ENCODE measurements around the gene CHN1. TPM values are rescaled to one million over a fixed set of nuclear protein-coding genes. Genes with fewer than 3 reads are reported as not detected.

CHN1 gene
- total RNA-seq, 2 experiments from 2014 or later, result 0.11 to 0.50 TPM

DNA sequence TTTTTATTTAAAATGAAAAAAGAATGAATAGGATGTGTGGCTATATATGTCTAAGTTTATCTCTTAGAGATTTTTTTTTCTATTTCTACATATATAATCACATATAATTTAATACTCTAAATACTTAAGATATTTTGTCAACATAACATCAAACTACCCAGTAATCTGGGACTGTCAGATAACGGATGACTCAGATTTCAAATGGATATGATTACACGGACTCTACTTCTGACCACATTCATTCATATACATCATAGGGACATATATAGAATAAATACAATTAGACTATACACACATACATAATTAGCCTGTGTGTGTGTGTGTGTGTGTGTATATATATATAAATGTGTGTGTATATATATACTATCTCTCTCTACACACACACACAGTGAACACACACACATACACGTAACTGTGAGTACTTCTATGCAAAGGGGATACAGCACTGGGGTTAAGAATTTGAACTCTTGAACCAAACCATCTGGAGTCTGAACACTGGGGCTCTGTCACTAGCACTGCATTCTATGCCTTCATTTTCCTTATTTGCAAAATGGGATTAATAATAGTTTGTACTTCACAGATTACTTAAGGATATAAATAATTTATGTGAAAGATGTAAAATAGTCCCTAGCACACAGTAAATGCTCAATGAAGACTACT, 59.5 kb downstream of the CHN1 start:
- Mint-ChIP-seq H3K27me3 (ENCODE audit: low read depth) (peaks cover 1% of the 10 kb centered on the region), H3K36me3 (ENCODE audit: low read depth) (no peaks in the 10 kb centered on the region), H3K4me3 (no peak overlapping the region), H3K9me3 (ENCODE audit: insufficient read depth) (no peaks in the 10 kb centered on the region), H3K27ac (no peak overlapping the region), H3K4me1 (ENCODE audit: low read depth) (no peaks in the 10 kb centered on the region)
- ChIA-PET POLR2A (no interaction called here), CTCF (no interaction called here)
- no peak for DNase-seq
- ATAC-seq, result no peak

DNA sequence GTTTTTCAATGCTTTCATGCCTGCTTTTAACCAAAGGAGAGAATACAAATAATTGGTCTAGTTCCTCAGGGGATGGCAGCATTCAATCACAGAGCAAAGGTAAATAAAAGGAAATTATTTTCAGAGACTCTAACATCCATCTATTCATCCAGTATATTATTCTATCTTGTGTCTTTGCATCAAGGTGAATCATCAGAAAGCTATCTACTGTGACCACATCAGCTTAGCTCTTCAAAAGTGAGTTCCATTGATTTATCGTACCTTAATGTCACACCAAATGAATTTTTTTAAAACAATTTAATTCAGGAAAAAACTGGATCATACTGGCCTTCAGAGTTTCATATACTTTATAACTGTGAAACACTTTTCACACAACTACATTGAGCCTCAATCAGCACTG, 66.1 kb downstream of the CHN1 start:
- no peak for DNase-seq
- H3K4me3 Mint-ChIP-seq, result no peak overlapping the region
- ChIA-PET POLR2A (no interaction called here), CTCF (interaction anchor here (1.9 kb wide), 1 partner anchor 9 kb away, joined by 4 read pairs; no protein-coding TSS in a partner anchor)
- H3K27ac Mint-ChIP-seq, result no peak overlapping the region
- no peak for ATAC-seq
- H3K9me3 Mint-ChIP-seq (ENCODE audit: insufficient read depth), result no peaks in the 10 kb centered on the region
- peaks cover 1% of the 10 kb centered on the region for H3K27me3 Mint-ChIP-seq (ENCODE audit: low read depth)
- H3K4me1 Mint-ChIP-seq (ENCODE audit: low read depth), result no peaks in the 10 kb centered on the region
- no peaks in the 10 kb centered on the region for H3K36me3 Mint-ChIP-seq (ENCODE audit: low read depth)

DNA sequence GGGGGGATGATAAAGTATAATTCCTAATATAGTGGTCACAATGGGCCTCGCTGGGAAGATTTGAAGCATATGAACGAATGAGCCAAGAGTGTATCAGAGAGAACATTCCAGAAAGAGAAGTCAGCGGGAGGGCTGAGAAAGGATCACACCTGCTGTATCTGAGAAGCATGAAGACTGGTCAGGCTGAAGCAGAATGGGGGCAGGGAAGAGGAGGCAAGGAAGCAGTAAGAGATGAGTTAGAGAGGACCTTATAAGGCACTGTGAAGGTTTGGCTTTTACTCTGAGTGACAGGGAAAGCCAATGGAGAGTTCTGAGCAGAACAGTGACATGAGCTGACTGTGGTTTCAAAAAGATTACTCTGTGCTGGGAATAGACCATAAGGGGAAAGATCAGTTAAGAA, 73.5 kb downstream of the CHN1 start:
- DNase-seq, result no peak
- H3K4me3 Mint-ChIP-seq, result no peak overlapping the region
- H3K9me3 Mint-ChIP-seq (ENCODE audit: insufficient read depth), result no peaks in the 10 kb centered on the region
- ChIA-PET POLR2A (no interaction called here), CTCF (no interaction called here)
- no peaks in the 10 kb centered on the region for H3K36me3 Mint-ChIP-seq (ENCODE audit: low read depth)
- ATAC-seq, result no peak
- no peak overlapping the region for H3K27ac Mint-ChIP-seq
- no peaks in the 10 kb centered on the region for H3K27me3 Mint-ChIP-seq (ENCODE audit: low read depth)
- no peaks in the 10 kb centered on the region for H3K4me1 Mint-ChIP-seq (ENCODE audit: low read depth)

DNA sequence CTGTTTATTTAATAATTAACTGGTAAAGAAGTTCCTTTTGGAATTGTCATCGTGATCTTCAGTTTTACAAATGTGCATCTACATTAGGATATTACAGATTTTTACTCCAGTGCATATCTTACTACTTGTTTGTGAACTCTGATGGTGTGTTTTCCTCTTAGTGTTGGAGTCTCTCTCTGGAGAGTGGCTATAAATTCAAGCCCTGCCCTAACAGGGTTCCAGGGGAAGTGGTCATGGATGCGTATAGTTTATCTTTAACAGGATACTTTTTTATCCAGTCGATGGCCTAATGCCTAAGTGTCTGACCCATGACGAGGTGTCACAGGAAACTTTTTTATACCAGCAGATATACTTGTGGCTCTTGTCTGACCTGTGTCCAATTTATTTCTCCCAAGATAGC, 75.4 kb downstream of the CHN1 start:
- Mint-ChIP-seq H3K36me3 (ENCODE audit: low read depth) (no peaks in the 10 kb centered on the region), H3K4me3 (no peak overlapping the region), H3K9me3 (ENCODE audit: insufficient read depth) (no peaks in the 10 kb centered on the region), H3K4me1 (ENCODE audit: low read depth) (no peaks in the 10 kb centered on the region), H3K27me3 (ENCODE audit: low read depth) (no peaks in the 10 kb centered on the region), H3K27ac (no peak overlapping the region)
- CTCF ChIA-PET, result no interaction called here
- POLR2A ChIA-PET, result no interaction called here
- no peak for DNase-seq
- ATAC-seq, result no peak

DNA sequence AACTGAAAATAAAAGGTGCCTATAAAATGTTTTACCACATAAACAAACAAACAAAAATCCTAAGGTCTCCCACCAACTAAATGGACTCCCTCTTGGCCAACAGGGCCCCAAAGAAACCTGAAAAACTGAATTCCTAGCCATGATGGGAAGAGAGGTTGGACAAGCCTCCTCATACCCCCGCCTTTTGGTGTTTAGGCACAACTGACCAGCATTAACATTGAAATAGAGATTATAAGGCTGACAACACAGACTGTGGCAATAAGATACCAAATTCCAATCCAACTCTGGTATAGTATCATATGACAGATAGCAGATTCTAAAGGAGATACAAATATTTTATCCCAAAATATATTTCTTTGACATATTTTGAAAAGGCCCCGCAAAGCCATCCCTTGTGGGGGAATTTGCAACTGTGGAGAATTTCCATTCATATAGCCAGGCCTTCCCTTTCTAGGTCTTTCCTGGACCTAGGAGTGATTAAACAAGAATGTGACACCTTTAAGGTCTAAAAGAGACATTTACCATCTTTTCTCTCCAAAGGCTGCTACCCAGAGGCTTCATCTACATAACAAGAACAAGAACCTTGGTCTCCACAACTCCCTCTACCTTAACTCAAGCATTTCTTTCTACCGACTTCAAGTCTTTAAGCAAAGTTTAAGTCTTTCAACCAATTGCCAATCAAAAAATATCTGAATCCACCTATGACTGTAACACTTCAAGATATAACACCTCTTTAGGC, 80.0 kb downstream of the CHN1 start:
- CTCF ChIA-PET, result interaction anchor here (0.6 kb wide), 1 partner anchor 11 kb away, joined by 3 read pairs; no protein-coding TSS in a partner anchor
- H3K36me3 Mint-ChIP-seq (ENCODE audit: low read depth), result no peaks in the 10 kb centered on the region
- H3K27ac Mint-ChIP-seq, result no peak overlapping the region
- DNase-seq, result no peak
- no peak for ATAC-seq
- H3K4me3 Mint-ChIP-seq, result no peak overlapping the region
- POLR2A ChIA-PET, result no interaction called here
- H3K9me3 Mint-ChIP-seq (ENCODE audit: insufficient read depth), result no peaks in the 10 kb centered on the region
- no peaks in the 10 kb centered on the region for H3K27me3 Mint-ChIP-seq (ENCODE audit: low read depth)
- no peaks in the 10 kb centered on the region for H3K4me1 Mint-ChIP-seq (ENCODE audit: low read depth)

DNA sequence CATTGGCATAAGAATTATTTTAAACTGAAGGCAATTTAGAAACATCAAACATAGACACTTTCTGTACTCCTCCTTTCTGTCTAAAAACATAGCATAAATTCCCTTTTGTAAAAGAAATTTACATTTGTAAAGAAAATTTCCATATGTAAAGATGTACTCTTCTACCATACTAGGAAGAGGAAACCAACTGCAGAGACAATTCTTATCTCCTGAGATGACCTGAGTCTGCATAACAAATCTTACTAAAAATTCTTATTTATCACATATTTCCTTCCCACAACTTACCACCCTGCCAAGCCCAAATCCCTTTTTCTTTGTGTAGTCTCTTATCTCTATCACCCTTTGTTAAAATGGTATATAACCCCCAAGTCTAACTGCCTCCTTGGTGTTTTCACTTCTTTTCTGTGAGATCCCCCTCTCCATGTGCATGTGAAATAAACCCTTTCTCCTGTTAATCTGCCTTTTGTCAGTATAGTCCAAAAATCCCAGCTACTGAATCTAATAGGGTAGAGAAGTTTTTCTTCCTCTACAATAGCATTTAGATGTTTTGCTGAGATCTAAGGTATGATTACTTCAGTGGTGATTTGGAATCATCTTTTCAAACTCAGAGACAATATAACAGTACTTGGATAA, 81.0 kb downstream of the CHN1 start:
- Mint-ChIP-seq H3K36me3 (ENCODE audit: low read depth) (no peaks in the 10 kb centered on the region), H3K9me3 (ENCODE audit: insufficient read depth) (no peaks in the 10 kb centered on the region), H3K27me3 (ENCODE audit: low read depth) (no peaks in the 10 kb centered on the region), H3K4me3 (no peak overlapping the region), H3K27ac (no peak overlapping the region), H3K4me1 (ENCODE audit: low read depth) (no peaks in the 10 kb centered on the region)
- DNase-seq, result no peak
- CTCF ChIA-PET, result no interaction called here
- POLR2A ChIA-PET, result no interaction called here
- no peak for ATAC-seq

DNA sequence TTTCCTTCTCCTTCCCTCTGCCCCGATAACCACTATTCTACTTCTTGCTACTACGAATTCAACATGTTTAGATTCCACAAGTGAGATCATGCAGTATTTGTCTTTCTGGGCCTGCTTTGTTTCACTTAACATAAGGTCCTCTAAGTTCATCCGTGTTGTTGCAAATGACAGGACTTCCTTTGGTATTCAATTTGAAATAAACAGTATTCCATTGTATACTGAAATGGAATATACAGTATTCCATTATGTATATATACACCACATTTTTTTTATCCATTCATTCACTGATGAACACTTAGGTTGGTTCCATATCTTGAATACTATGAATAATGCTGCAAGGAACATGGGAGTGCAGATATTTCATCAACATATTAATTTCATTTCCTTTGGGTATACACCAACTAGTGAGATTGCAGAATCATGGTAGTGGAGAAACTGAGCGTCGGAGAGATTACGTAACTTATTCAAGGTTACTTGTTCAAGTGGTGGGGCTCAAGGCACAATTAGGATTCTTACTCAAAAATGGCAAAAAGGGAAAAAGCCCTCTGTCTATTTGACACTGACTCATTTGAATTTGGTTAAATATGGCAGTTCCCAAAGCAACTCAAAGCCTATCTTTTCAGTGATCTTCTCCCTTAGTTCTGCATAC, 85.1 kb downstream of the CHN1 start:
- no peaks in the 10 kb centered on the region for H3K4me1 Mint-ChIP-seq (ENCODE audit: low read depth)
- no peaks in the 10 kb centered on the region for H3K9me3 Mint-ChIP-seq (ENCODE audit: insufficient read depth)
- peaks cover 8% of the 10 kb centered on the region for H3K27me3 Mint-ChIP-seq (ENCODE audit: low read depth)
- CTCF ChIA-PET, result no interaction called here
- DNase-seq, result no peak
- POLR2A ChIA-PET, result no interaction called here
- H3K36me3 Mint-ChIP-seq (ENCODE audit: low read depth), result no peaks in the 10 kb centered on the region
- ATAC-seq, result no peak
- H3K27ac Mint-ChIP-seq, result no peak overlapping the region
- H3K4me3 Mint-ChIP-seq, result no peak overlapping the region

DNA sequence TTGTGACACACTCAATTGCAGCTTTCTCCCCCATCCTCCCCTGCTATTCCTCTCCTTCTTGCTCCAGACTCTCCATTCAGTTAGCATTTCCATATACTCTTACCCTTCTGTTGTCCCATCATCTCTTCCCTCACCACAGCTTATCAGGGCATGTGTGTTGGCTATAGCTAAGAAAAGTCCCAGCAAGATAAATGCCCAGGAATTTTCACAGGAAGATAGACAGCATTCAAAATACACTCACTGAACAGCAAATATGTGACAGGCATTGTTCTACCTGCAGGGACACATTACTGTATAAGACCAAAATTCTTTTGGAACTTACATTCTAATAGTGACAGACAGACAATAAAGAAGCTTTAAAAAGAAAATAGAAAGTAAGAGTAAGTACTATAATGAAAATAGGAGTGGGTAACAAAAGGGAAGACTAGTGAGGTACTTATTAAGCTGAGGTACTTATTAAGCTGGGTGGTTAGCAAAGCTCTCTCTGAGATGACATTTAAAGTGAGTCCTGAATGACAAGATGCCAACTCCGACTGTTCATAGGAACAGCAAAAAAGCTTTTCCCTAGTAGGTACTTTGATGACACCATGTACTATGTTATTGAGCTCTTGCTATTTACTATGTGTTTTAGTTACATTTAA, 86.2 kb downstream of the CHN1 start:
- Mint-ChIP-seq H3K9me3 (ENCODE audit: insufficient read depth) (no peaks in the 10 kb centered on the region), H3K4me3 (no peak overlapping the region), H3K36me3 (ENCODE audit: low read depth) (no peaks in the 10 kb centered on the region), H3K27me3 (ENCODE audit: low read depth) (peaks cover 8% of the 10 kb centered on the region), H3K27ac (no peak overlapping the region), H3K4me1 (ENCODE audit: low read depth) (no peaks in the 10 kb centered on the region)
- ATAC-seq (no peak), DNase-seq (no peak)
- CTCF ChIA-PET, result no interaction called here
- POLR2A ChIA-PET, result no interaction called here

DNA sequence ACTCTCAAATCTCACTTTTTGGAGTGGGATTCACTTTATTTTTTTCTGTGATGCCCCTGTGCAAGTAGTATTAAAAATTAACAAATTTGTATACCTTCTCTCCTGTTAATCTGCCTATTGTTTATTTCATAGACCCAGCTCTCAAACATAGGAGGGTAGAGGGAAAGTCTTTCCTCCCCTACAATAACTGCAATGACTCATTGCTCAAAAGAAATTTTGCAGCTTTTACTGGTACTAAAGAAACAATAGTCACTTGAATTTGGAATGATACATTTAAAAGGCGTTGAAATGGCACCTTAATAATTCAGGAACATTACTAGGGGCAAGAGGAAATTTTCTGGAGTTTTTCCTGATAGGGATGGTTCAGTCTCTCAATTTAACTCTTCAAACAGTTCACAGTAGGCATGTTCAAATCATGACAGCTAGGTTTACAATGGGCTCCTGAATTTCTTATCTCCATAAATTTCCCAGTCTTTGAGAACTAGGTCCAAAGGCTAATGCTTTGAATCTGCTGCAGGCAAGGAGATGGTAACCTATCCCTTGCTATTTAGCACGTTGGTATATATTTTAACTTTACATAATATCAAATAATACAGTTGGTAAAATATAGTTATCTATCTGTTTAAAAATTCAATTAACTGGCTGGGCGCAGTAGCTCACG, 88.8 kb downstream of the CHN1 start:
- no peaks in the 10 kb centered on the region for H3K9me3 Mint-ChIP-seq (ENCODE audit: insufficient read depth)
- CTCF ChIA-PET, result no interaction called here

DNA sequence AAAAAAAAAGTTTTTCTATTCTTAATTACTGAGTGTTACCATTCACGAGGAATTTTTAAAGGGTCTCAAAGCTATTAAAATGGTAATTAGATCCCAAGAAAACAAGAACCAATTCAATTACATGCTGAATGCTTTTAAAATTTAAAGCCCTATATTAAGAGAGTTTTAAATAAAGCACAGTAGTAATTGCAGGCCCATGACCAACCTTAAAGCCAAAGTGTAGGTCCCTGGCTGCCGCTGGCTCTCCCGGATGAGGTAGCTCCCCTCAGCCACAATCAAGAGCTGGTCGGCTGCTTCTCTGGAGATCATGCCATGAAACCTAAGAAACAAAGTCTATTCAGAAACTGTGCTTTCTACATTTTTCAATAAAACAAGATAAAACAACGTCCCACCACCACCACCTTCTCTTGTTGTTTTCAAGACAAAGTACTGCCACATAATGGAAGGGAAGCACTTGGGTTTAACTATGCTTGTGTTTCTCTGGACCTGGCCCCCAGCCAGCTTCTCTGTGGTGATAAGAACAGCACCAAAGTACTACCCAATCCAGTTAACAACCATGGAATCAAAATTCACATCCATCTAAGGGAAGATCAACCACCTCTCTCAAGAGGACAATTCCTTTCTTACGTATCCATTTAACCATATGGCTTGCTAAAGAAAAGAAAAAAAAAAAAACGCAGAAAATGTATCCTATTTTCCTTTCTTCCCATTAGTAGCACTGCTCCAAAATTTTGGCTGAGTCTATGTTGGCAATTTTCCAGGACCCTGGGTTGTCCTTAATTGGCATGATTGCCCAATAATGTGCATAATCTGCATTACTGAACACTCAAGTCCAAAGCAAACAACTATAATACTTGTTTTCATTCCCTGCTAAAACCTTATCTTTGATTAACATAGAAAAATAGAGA, 90.1 kb downstream of the CHN1 start:
- Mint-ChIP-seq H3K4me1 (ENCODE audit: low read depth) (no peaks in the 10 kb centered on the region), H3K36me3 (ENCODE audit: low read depth) (no peaks in the 10 kb centered on the region), H3K9me3 (ENCODE audit: insufficient read depth) (no peaks in the 10 kb centered on the region), H3K4me3 (no peak overlapping the region), H3K27me3 (ENCODE audit: low read depth) (peaks cover 8% of the 10 kb centered on the region), H3K27ac (no peak overlapping the region)
- ATAC-seq, result no peak
- CTCF ChIA-PET, result interaction anchor here (0.7 to 1.0 kb wide), 3 partner anchors 11 to 144 kb away, joined by 3 read pairs; no protein-coding TSS in a partner anchor
- POLR2A ChIA-PET, result no interaction called here
- no peak for DNase-seq

More for the DNA sequence above, 88.8 kb downstream of the CHN1 start:
- no peak for DNase-seq
- no peak overlapping the region for H3K4me3 Mint-ChIP-seq
- H3K4me1 Mint-ChIP-seq (ENCODE audit: low read depth), result no peaks in the 10 kb centered on the region
- ATAC-seq, result no peak
- H3K27ac Mint-ChIP-seq, result no peak overlapping the region
- POLR2A ChIA-PET, result no interaction called here
- no peaks in the 10 kb centered on the region for H3K36me3 Mint-ChIP-seq (ENCODE audit: low read depth)
- H3K27me3 Mint-ChIP-seq (ENCODE audit: low read depth), result peaks cover 8% of the 10 kb centered on the region

DNA sequence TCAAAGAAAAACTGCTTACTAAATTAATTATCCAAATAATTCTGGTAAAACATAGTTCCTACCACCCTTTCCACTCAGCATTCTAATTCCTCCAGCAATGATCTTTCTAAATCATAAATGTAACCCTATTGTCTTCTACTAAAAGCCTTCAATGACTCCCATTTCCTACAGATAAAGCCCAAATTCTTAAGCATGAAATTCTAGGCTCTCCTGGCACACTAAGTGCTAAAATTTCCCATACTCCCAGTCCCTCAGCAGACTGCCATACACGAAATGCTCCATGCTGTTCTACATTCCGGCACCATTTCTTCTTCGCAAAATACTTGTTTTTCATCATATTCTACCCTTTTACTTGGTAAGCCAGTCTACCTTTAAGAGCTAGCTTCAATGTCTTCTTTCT, 96.9 kb downstream of the CHN1 start:
- no peak for DNase-seq
- no peaks in the 10 kb centered on the region for H3K4me1 Mint-ChIP-seq (ENCODE audit: low read depth)
- ChIA-PET POLR2A (no interaction called here), CTCF (no interaction called here)
- no peak for ATAC-seq
- no peak overlapping the region for H3K27ac Mint-ChIP-seq
- no peaks in the 10 kb centered on the region for H3K27me3 Mint-ChIP-seq (ENCODE audit: low read depth)
- H3K4me3 Mint-ChIP-seq, result no peak overlapping the region
- H3K9me3 Mint-ChIP-seq (ENCODE audit: insufficient read depth), result no peaks in the 10 kb centered on the region
- no peaks in the 10 kb centered on the region for H3K36me3 Mint-ChIP-seq (ENCODE audit: low read depth)

Measured in activated CD8-positive, alpha-beta T cell treated with anti-CD3 and anti-CD28 coated beads, Interleukin-2, amount 10 ng/mL, durations not matched to agents 7 days and 5 days (primary cell).